ENCODE data around the gene TMEM108.

TMEM108 gene

GRCh38 chr3:133093366-133093765 is 55.2 kb downstream of the TMEM108 start:
- no peak for DNase-seq
- Histone ChIP-seq H3K4ac (ENCODE audit: low read depth, low read length) (no peak overlapping the region), H4K91ac (ENCODE audit: low read depth, low read length) (no peak overlapping the region), H3K14ac (ENCODE audit: low read length) (no peak overlapping the region), H4K12ac (ENCODE audit: low read depth, low read length) (no peak overlapping the region), H3K4me1 (ENCODE audit: control insufficient read depth in 1 of 2, insufficient read depth in 2 of 2, low read length in 2 of 2) (no peaks in the 10 kb centered on the region), H2BK5ac (ENCODE audit: low read depth, low read length, poor library complexity) (no peak overlapping the region), H3K4me3 (ENCODE audit: low read depth, low read length) (no peak overlapping the region), H2BK12ac (ENCODE audit: low read length) (no peak overlapping the region), H3K9me3 (ENCODE audit: insufficient read depth, low read depth, low read length) (no peaks in the 10 kb centered on the region), H3K23ac (ENCODE audit: low read length) (no peak overlapping the region), H3K79me1 (ENCODE audit: low read length) (no peaks in the 10 kb centered on the region), H2AFZ (ENCODE audit: insufficient read depth, low read length, poor library complexity) (no peak overlapping the region), H2AK5ac (ENCODE audit: low read length) (no peak overlapping the region), H3K79me2 (ENCODE audit: control insufficient read depth, insufficient read depth, low read length, poor library complexity) (no peaks in the 10 kb centered on the region), H3K9ac (ENCODE audit: low read length) (no peak overlapping the region), H3K4me2 (ENCODE audit: low read length) (no peak overlapping the region), H3K36me3 (ENCODE audit: control insufficient read depth in 1 of 2, insufficient read depth in 2 of 2, low read length in 2 of 2) (no peaks in the 10 kb centered on the region), H4K8ac (ENCODE audit: low read depth, low read length) (no peak overlapping the region), H3K18ac (ENCODE audit: low read length) (no peak overlapping the region), H2BK120ac (ENCODE audit: insufficient read depth, low read length, poor library complexity) (no peak overlapping the region), H3K27ac (ENCODE audit: low read depth, low read length) (no peak overlapping the region), H3K27me3 (ENCODE audit: insufficient read depth, low read length) (no peaks in the 10 kb centered on the region)
- no CpG with 5 or more reads among the region's 1 CpG for WGBS (ENCODE audit: extremely low coverage, insufficient coverage, insufficient read length)

GRCh38 chr3:133096900-133097613 is 58.9 kb downstream of the TMEM108 start:
- H4K91ac ChIP-seq (ENCODE audit: low read depth, low read length) = no peak overlapping the region
- WGBS (ENCODE audit: extremely low coverage, insufficient coverage, insufficient read length) = no CpG with 5 or more reads among the region's 3 CpGs
- H3K14ac ChIP-seq (ENCODE audit: low read length) = no peak overlapping the region
- H3K4me2 ChIP-seq (ENCODE audit: low read length) = no peak overlapping the region
- H2BK5ac ChIP-seq (ENCODE audit: low read depth, low read length, poor library complexity) = no peak overlapping the region
- no peak overlapping the region for H3K23ac ChIP-seq (ENCODE audit: low read length)
- no peak overlapping the region for H2AK5ac ChIP-seq (ENCODE audit: low read length)
- no peak overlapping the region for H2BK12ac ChIP-seq (ENCODE audit: low read length)
- no peak overlapping the region for H3K4ac ChIP-seq (ENCODE audit: low read depth, low read length)
- H3K27ac ChIP-seq (ENCODE audit: low read depth, low read length) = no peak overlapping the region
- H3K9ac ChIP-seq (ENCODE audit: low read length) = no peak overlapping the region
- H3K27me3 ChIP-seq (ENCODE audit: insufficient read depth, low read length) = no peaks in the 10 kb centered on the region
- no peak overlapping the region for H3K18ac ChIP-seq (ENCODE audit: low read length)
- H3K79me1 ChIP-seq (ENCODE audit: low read length) = no peaks in the 10 kb centered on the region
- no peak overlapping the region for H4K12ac ChIP-seq (ENCODE audit: low read depth, low read length)
- no peak for DNase-seq
- no peak overlapping the region for H2BK120ac ChIP-seq (ENCODE audit: insufficient read depth, low read length, poor library complexity)
- no peaks in the 10 kb centered on the region for H3K9me3 ChIP-seq (ENCODE audit: insufficient read depth, low read depth, low read length)
- no peaks in the 10 kb centered on the region for H3K79me2 ChIP-seq (ENCODE audit: control insufficient read depth, insufficient read depth, low read length, poor library complexity)
- H3K4me1 ChIP-seq (ENCODE audit: control insufficient read depth in 1 of 2, insufficient read depth in 2 of 2, low read length in 2 of 2) = no peaks in the 10 kb centered on the region
- no peaks in the 10 kb centered on the region for H3K36me3 ChIP-seq (ENCODE audit: control insufficient read depth in 1 of 2, insufficient read depth in 2 of 2, low read length in 2 of 2)
- no peak overlapping the region for H4K8ac ChIP-seq (ENCODE audit: low read depth, low read length)
- H2AFZ ChIP-seq (ENCODE audit: insufficient read depth, low read length, poor library complexity) = no peak overlapping the region
- H3K4me3 ChIP-seq (ENCODE audit: low read depth, low read length) = no peak overlapping the region

- Histone ChIP-seq H3K9ac (ENCODE audit: low read length) (no peak overlapping the region), H2AK5ac (ENCODE audit: low read length) (no peak overlapping the region), H3K4me3 (ENCODE audit: low read depth, low read length) (no peak overlapping the region), H3K18ac (ENCODE audit: low read length) (no peak overlapping the region), H2BK120ac (ENCODE audit: insufficient read depth, low read length, poor library complexity) (no peak overlapping the region), H4K91ac (ENCODE audit: low read depth, low read length) (no peak overlapping the region), H3K4ac (ENCODE audit: low read depth, low read length) (no peak overlapping the region), H4K12ac (ENCODE audit: low read depth, low read length) (no peak overlapping the region), H3K14ac (ENCODE audit: low read length) (no peak overlapping the region), H3K27me3 (ENCODE audit: insufficient read depth, low read length) (no peaks in the 10 kb centered on the region), H3K36me3 (ENCODE audit: control insufficient read depth in 1 of 2, insufficient read depth in 2 of 2, low read length in 2 of 2) (no peaks in the 10 kb centered on the region), H3K9me3 (ENCODE audit: insufficient read depth, low read depth, low read length) (no peaks in the 10 kb centered on the region), H3K4me2 (ENCODE audit: low read length) (no peak overlapping the region), H3K79me2 (ENCODE audit: control insufficient read depth, insufficient read depth, low read length, poor library complexity) (no peaks in the 10 kb centered on the region), H3K27ac (ENCODE audit: low read depth, low read length) (no peak overlapping the region), H4K8ac (ENCODE audit: low read depth, low read length) (no peak overlapping the region), H2BK12ac (ENCODE audit: low read length) (no peak overlapping the region), H3K4me1 (ENCODE audit: control insufficient read depth in 1 of 2, insufficient read depth in 2 of 2, low read length in 2 of 2) (peaks cover 0 to 1% of the 10 kb centered on the region in 2 experiments), H2BK5ac (ENCODE audit: low read depth, low read length, poor library complexity) (no peak overlapping the region), H2AFZ (ENCODE audit: insufficient read depth, low read length, poor library complexity) (no peak overlapping the region), H3K23ac (ENCODE audit: low read length) (no peak overlapping the region), H3K79me1 (ENCODE audit: low read length) (no peaks in the 10 kb centered on the region)
- no peak for DNase-seq
Measured at GRCh38 chr3:133103706-133104105, 65.5 kb downstream of the TMEM108 start.

- no peak for DNase-seq
- Histone ChIP-seq H2AK5ac (ENCODE audit: low read length) (no peak overlapping the region), H3K4me1 (ENCODE audit: control insufficient read depth in 1 of 2, insufficient read depth in 2 of 2, low read length in 2 of 2) (peaks cover 0 to 4% of the 10 kb centered on the region in 2 experiments), H3K36me3 (ENCODE audit: control insufficient read depth in 1 of 2, insufficient read depth in 2 of 2, low read length in 2 of 2) (no peaks in the 10 kb centered on the region), H3K14ac (ENCODE audit: low read length) (no peak overlapping the region), H2AFZ (ENCODE audit: insufficient read depth, low read length, poor library complexity) (no peak overlapping the region), H3K9ac (ENCODE audit: low read length) (no peak overlapping the region), H4K91ac (ENCODE audit: low read depth, low read length) (no peak overlapping the region), H3K23ac (ENCODE audit: low read length) (no peak overlapping the region), H3K4ac (ENCODE audit: low read depth, low read length) (no peak overlapping the region), H4K8ac (ENCODE audit: low read depth, low read length) (no peak overlapping the region), H3K27ac (ENCODE audit: low read depth, low read length) (no peak overlapping the region), H3K4me2 (ENCODE audit: low read length) (no peak overlapping the region), H3K9me3 (ENCODE audit: insufficient read depth, low read depth, low read length) (no peaks in the 10 kb centered on the region), H3K27me3 (ENCODE audit: insufficient read depth, low read length) (no peaks in the 10 kb centered on the region), H3K79me2 (ENCODE audit: control insufficient read depth, insufficient read depth, low read length, poor library complexity) (no peaks in the 10 kb centered on the region), H3K79me1 (ENCODE audit: low read length) (no peaks in the 10 kb centered on the region), H3K18ac (ENCODE audit: low read length) (no peak overlapping the region), H4K12ac (ENCODE audit: low read depth, low read length) (no peak overlapping the region), H3K4me3 (ENCODE audit: low read depth, low read length) (no peak overlapping the region), H2BK5ac (ENCODE audit: low read depth, low read length, poor library complexity) (no peak overlapping the region), H2BK12ac (ENCODE audit: low read length) (no peak overlapping the region), H2BK120ac (ENCODE audit: insufficient read depth, low read length, poor library complexity) (no peak overlapping the region)
- WGBS (ENCODE audit: extremely low coverage, insufficient coverage, insufficient read length) = no CpG with 5 or more reads among the region's 1 CpG
Measured at GRCh38 chr3:133106169-133106568, 68.0 kb downstream of the TMEM108 start.

Data from trophoblast cell (in vitro differentiated cells and primary cell).